ENCODE data around the gene FXYD7. TPM values are rescaled to one million over a fixed set of nuclear protein-coding genes. Genes with fewer than 3 reads are reported as not detected.

Gene FXYD7
- total and polyA plus RNA-seq, 2 donors (not counting 1 experiment from before 2014, with no cell fraction given), result not detected

DNA sequence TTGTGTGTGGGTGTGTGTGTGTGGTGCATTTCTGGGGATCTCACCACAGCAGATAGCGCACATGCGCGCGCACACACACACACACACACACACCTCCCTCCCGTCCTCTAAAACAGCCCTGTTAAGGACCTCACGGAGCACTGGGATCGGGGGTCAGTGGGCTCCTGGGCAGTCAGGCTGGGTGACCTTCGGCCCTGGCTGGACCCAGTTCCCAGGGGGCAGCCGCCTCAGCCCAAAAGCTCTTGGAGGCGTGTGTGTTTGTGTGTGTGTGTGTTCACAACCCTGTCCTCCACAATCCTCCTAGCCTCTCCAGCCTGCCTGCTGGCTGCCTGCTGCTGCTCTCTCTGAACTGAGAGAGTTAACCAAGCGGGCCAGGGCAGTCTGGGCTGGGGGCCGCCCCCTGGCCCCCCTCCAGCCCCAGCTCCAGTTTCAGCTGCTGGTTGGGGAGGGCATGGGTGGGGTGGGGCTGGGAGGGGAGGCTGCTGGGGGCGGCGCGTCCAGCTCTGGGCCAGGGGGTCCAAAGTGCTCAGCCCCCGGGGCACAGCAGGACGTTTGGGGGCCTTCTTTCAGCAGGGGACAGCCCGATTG, 4.7 kb upstream of the FXYD7 start, which contains the start of gene FXYD1:
FXYD1 (plus strand) TSS at position 520 of the 588 bp plus-strand sequence. CDS start 1,256 bp downstream, outside the sequence.
- Histone ChIP-seq H3K79me2 (ENCODE audit: control insufficient read depth, insufficient read depth, low read length) (no peaks in the 10 kb centered on the region), H2AFZ (ENCODE audit: low read length) (peak within 1 kb of the TSS; percentile 77), H3K36me3 (ENCODE audit: control insufficient read depth, insufficient read depth, low read length) (no peaks in the 10 kb centered on the region), H3K9ac (ENCODE audit: insufficient read depth, low read length) (peak within 1 kb of the TSS; percentile 34), H3K4me1 (ENCODE audit: control insufficient read depth, extremely low read depth, insufficient read depth, low read length) (peaks cover 30% of the 10 kb centered on the region), H3K4me3 (replicated peaks in 1 of 4; ENCODE audit: control extremely low read depth in 1 of 4, insufficient read depth in 1 of 4, low read depth in 3 of 4, low read length in 4 of 4) (peak within 1 kb of the TSS in 2 of 4 experiments; percentile 3 to 48), H3K27ac (ENCODE audit: insufficient read depth, low read length) (peak within 1 kb of the TSS; percentile 43), H3K9me3 (ENCODE audit: control insufficient read depth, insufficient read depth, low read depth, low read length) (no peaks in the 10 kb centered on the region), H3K27me3 (ENCODE audit: control insufficient read depth, insufficient read depth, low read length) (peaks cover 5% of the 10 kb centered on the region), H4K20me1 (ENCODE audit: control insufficient read depth, extremely low read depth, insufficient read depth, low read length) (no peaks in the 10 kb centered on the region), H3K4me2 (ENCODE audit: extremely low read depth, insufficient read depth, low read length) (peak within 1 kb of the TSS; percentile 51)
- peak in 1 of 2 donors; percentile 55 for DNase-seq (ENCODE audit: low read depth in 2 of 2)
- no peak for TF ChIP-seq CTCF (conservative IDR thresholded peaks at IDR 0.05 in 1 of 2, IDR thresholded peaks at IDR 0.05 in 1 of 2; ENCODE audit: low read depth in 1 of 2, low read length in 2 of 2)
- no peak for TF ChIP-seq EZH2 (IDR thresholded peaks at IDR 0.05; ENCODE audit: low read length, missing control alignments)

DNA sequence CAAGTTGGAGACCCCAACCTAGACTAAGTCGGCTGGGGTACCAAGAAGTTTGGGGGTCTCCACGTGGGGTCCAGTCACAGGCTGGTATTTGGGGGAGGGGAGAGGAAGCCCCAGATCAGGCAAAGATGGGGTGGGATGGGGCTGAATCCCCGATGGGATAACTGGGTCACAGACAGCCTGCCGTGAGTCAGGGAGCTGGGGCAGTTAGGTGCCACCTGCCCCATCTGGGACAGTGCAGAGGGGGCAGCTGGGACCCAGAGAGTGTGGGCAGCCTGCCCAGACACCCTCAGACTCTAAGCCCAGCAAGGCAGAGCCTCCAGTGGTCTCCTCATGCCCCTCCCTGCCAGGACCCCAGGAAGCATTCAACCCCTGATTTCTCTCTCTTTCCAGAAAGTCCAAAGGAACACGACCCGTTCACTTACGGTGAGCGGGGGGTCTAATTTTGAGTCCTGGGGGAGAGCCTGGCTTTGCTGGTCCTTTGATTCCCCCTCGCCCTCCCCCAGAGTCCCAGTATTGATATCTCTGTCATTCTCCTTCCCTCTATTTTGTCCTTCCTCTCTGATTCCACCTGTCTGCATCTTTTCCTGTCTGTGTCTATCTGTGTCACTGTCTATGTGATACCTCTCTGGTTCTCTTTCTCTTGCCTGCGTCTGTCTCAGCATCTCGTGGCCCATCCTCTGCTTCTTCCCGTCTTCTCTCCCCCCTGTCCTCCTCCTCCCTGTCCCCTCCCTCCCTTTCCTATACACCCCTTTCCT, 2.7 kb upstream of the FXYD7 start:
- H3K27ac ChIP-seq (ENCODE audit: insufficient read depth, low read length), result no peak overlapping the region
- H3K4me1 ChIP-seq (ENCODE audit: control insufficient read depth, extremely low read depth, insufficient read depth, low read length), result peaks cover 28% of the 10 kb centered on the region
- H3K27me3 ChIP-seq (ENCODE audit: control insufficient read depth, insufficient read depth, low read length), result peaks cover 3% of the 10 kb centered on the region
- no peaks in the 10 kb centered on the region for H4K20me1 ChIP-seq (ENCODE audit: control insufficient read depth, extremely low read depth, insufficient read depth, low read length)
- no peaks in the 10 kb centered on the region for H3K79me2 ChIP-seq (ENCODE audit: control insufficient read depth, insufficient read depth, low read length)
- H3K4me2 ChIP-seq (ENCODE audit: extremely low read depth, insufficient read depth, low read length), result peak overlapping the region; percentile 69
- TF ChIP-seq EZH2 (IDR thresholded peaks at IDR 0.05; ENCODE audit: low read length, missing control alignments) (no peak), CTCF (conservative IDR thresholded peaks at IDR 0.05 in 1 of 2, IDR thresholded peaks at IDR 0.05 in 1 of 2; ENCODE audit: low read depth in 1 of 2, low read length in 2 of 2) (no peak)
- H3K9ac ChIP-seq (ENCODE audit: insufficient read depth, low read length), result no peak overlapping the region
- peak overlapping the region in 1 of 4 experiments; percentile 48 for H3K4me3 ChIP-seq (replicated peaks in 1 of 4; ENCODE audit: control extremely low read depth in 1 of 4, insufficient read depth in 1 of 4, low read depth in 3 of 4, low read length in 4 of 4)
- H3K9me3 ChIP-seq (ENCODE audit: control insufficient read depth, insufficient read depth, low read depth, low read length), result no peaks in the 10 kb centered on the region
- DNase-seq (ENCODE audit: low read depth in 2 of 2), result no peak
- no peak overlapping the region for H2AFZ ChIP-seq (ENCODE audit: low read length)
- H3K36me3 ChIP-seq (ENCODE audit: control insufficient read depth, insufficient read depth, low read length), result no peaks in the 10 kb centered on the region

Data from fibroblast of lung (primary cell).